ENCODE results near the gene DPP4.

DPP4 gene

DNA sequence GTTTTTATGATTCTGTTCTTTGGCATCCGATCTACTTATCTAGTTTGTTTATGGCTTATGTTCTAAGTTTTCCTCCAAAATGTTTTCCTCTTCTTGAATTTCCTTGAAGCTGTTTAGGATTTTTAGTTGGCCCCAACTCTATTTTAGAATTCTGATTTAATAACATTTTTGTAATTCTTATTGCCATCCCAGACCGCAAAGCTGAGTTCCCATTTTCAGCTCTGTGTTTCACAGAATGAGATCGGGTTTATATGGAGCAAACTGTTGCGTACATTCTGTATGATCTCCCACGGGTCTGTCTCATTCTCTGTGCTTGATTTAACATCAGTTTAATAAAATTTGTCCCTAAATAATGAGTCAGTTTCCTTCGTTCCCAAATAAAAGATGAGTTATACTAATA is 59.3 kb downstream of the DPP4 start:
- no peak for DNase-seq

DNA sequence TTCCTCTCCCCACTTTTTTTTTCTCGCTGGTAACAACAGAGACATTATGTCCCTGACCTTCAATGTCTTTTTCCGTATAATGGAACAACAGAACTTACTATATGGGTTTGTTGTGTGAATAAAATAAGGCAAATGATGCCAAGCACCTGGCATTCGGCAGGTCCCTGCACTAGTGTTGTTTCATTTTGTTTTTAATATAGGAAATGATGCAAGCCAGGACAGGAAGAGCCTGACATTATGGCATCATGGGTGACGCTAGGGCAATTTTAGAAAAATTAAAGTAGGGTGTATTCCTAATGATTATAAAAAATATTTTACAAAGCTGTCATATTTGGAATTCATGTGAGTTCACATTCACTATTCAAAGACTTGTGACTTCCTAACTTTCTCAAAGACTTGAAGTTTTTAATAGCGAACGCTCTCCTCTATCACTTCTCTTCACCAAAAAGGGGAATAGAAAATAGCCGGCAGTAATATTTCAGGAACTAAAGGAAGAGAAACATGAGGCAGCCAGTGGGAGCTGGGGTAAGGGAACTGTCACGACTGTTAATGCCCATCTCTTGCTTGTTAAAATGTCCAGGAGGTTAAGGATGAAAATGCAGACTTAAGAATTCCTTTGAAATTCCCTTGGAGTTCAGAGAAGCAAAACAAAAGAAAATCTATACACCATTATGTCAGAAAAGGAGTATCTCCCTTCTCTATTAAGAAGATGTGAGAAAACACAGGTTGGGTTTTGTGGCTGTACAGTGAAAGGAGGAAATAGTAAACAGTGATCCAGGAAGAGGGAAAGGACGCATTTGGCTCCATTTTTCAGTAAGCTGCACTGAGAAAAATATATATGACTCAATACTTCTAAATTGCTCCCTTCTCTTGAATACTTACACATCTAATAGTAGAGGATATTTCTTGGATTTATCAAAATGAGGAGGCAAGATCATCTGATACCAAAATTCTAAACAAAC is 60.2 kb downstream of the DPP4 start:
- DNase-seq: peak; percentile 42

DNA sequence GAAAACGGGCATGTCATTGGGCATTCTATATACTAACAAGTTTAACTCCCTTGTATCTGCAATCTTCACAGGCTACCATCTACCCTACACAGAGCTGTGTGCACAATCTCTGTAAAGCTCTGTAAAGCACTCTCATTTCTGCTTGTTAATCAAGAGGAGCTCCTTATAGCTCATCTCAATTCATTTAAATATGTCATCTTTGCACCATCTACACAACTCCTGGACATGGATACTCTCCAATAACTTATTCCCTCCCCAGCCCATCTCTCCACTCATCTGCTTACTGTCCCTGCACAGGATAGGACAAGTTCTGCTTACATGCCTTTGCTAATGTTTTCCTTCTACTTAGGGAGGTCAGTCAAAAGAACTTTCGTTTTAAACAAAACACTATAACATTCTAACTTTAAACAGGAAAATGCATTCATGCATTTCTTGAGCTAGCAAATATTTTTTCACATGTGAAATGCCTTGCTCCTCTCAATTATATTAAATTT is 61.4 kb downstream of the DPP4 start:
- no peak for DNase-seq

DNA sequence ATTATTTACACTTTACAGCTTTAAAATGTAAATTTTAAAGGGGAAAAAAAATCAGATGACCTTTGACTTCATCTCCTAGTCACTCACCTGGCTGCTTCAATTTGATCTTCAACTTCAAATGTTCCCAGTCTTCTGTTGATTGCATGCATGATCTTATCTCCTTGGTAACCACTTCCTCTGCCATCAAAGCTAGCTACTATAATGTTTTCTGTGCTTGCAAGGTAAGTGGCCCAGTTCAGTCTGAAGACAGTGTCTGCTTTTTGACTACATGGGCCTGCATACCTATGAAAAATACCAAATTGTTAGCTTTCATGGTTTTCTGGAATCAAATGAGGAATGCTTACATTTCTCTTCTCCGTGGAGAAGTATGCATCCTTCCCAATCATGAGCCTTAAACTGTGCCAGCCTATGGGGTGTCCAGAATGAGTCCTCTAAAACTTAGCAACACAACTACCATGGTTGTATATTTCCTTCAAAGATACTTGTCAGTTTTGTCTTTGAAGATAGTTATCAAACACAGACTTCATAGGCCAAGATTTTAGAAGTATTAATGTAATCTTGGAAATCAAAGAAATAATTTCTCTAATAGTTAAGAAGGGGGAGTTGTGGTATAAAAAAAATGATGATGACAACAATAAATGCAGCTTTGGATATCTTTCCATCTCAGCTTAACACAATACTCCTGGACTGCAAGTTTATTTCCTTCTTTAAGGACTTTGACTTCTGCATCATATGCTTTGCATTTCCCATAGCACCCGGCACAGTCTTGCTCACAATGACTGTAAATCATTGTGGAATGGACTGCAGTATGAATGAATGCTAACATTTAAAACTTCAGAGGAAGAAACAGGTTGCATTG is 62.1 kb downstream of the DPP4 start:
- DNase-seq: peak; percentile 85

GRCh38 chr2:162009543-162009942 is 64.5 kb downstream of the DPP4 start:
- DNase-seq: no peak

DNA sequence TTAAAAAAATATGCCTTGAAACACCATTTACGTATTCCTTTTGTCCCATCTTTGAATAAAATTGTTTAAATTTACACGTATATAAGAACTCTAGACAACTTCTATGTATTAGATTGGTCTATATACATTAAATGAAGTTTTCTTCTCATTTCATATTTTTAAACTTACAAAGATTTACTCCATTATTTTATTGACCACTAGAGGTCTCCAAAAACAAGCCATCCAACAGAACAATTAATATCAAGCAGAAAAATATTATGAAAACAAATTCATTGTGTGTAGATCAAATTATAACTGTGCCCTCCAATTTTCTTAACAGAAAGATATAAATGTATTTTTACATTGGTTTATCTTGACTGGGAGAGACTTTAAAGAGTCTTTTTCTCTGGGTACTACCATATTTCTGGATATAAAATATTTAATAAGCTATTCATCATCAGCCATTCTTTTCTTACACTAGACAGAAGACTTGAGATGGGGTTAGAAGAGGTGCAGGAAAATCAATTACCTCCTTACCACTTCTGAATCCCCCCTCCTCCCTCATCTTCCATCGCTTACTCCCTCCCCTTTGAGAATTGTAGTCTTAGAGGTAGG is 66.5 kb downstream of the DPP4 start:
- peak; percentile 50 for DNase-seq

GRCh38 chr2:162006337-162006736 is 67.7 kb downstream of the DPP4 start:
- no peak for DNase-seq

DNA sequence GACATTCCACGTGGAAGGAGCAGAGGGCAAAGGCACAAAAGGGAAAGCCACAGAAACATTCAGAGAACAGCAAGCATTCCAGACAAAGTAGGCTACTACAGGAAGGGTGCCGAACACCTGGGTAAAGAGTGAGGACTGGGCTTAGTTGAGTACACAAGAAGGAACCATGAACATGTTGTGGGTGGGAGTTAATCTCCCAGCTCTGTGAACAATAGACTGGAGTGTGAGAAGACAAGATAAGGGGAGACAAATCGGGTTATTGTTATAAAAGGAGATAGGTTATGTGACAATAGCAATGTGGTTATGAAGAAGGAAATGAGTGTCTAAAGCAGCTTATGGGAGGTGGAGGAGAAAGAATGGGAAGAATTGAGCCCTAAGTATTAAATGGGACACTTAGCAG is 70.0 kb downstream of the DPP4 start:
- DNase-seq: no peak

GRCh38 chr2:162002623-162003235 is 71.3 kb downstream of the DPP4 start:
- no peak for DNase-seq

GRCh38 chr2:162000431-162000830 is 73.6 kb downstream of the DPP4 start:
- no peak for DNase-seq

DNA sequence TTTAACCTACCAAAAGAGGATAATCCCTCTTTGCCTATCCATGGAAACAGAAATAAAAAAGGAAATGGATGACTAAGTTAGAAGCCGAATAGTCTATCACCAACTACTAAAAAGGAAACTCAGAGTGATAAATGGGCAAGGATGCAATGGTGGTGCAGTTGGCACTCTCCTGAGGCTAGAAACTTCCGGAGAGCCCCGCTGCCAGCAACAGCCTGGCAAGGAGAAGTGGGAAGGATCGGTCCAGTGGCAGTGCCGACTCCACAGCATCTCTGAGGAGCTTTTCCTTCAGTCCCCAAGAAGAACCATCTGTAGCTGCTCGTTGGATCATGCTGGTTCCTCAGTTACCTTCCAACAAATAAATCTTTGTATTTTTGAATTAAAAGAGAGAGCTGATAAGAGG is 74.7 kb downstream of the DPP4 start:
- DNase-seq: no peak

GRCh38 chr2:161998857-161999256 is 75.2 kb downstream of the DPP4 start:
- no peak for DNase-seq

DNA sequence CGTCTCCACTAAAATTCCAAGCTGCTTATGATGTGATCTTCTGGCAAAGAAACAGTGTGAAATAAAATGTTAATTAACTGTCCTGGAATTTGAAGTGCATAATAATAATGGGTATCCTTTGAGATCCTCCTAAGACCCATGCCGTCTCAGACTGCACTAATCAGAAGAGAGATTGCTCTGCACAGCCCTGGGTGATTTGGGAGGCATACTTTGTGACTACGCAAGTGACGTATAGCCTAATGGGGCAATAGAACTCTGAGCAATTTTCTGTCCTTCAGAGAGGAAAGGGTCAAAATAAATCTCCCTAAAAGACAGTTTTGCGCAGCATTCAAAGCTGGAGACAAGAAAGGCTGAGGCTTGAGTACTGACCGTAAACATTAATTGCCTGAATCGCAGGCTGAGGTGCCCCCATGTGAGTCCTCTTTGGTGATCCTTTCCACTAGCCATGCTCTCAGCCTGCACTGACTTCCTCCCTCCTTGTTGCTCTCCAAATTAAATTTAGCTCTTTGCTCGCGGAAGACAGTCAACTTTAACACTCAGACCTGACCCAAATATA is 76.0 kb downstream of the DPP4 start:
- DNase-seq: no peak

DNA sequence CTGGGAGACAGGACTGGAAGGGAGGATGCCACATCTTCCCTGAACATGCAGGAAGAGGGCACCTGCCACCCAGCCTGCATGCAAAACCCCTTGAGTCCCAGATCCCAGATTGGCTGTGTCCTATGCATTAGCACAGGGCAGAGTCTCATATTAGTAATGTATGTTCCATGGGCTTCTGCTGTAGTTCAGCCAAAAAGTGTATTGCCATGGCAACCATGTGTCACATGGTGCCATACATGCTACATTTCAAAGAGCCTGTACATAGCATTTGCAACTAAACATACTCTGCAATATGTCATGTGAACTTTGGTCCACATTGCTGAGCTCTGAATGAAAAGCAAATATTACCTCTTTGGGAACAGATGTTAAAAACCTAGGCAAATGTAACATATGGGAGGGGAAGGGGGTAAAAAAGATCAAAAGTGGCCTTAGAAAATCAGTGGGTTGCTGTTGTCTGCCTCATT is 78.4 kb downstream of the DPP4 start:
- DNase-seq: peak; percentile 36

DNA sequence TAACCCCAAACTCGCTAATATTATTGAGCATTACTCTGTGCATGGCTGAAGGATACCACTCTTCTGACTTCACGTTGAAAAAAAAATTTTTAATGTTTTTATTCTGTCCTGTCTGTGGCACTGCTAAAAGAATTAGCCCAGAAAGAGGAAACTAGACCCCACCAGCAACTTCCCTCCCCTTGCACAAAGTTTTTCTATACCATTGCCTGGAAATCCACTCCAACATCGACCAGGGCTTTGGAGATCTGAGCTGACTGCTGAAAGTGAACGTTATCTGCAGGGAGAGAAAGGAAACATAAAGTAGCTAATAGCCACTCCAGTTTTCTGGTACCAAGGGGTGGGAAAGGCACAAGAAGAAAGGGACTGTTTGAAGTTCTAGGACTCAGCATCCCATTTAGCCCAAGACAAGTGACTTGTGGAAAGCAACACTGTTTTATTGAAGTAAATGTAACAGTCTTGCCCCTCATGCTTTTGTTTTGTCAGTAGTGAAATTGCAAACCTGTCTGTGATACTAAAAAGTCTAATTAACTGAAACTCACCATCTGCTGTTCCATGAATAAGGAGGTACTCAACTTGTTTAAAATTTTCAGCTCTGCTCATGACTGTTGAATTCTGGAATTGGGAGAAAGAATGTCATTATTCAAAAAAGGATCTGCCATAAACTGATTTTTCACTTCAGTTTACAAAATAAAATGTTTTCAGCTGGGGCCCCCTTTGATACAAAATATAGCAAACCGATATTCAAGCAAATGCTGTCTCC is 79.1 kb downstream of the DPP4 start:
- no peak for DNase-seq

DNA sequence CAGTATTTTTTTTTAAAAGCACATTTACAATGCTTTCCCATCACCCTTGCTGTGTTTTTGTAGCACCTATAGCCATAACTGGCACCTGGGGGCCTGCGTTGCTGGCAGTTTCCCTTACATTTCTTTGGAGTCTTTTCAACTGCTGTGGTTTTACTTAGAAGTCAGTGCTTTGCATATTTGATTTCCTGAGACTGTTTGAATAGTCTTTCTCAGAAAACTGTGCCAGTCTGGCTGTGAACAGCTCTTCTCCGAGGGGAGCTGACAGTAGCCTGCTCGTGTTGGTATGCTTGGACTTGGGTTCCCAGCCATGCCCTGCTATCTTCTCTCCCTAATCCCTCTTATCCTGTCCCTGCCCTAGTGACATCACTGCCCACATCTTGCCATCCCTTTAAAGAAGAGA is 81.5 kb downstream of the DPP4 start:
- DNase-seq: peak; percentile 73

DNA sequence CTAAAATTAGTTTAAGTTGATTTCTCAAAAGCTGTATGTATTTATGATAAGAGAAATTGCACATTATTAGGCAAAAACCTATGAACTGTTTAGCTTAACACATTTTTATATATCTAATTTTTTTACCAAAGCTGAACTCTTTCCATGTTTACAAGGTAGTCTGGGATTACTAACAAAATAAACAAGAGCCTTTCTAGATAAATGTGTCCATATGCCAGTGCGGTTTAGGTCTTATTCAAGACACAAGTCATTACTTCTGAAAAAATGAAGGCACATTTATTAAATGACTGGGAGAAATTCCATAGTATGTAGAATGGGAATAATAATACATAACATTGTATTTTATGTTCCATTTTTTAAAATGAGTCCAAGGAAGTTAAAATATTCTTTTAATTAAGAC is 82.0 kb downstream of the DPP4 start:
- DNase-seq: no peak

DNA sequence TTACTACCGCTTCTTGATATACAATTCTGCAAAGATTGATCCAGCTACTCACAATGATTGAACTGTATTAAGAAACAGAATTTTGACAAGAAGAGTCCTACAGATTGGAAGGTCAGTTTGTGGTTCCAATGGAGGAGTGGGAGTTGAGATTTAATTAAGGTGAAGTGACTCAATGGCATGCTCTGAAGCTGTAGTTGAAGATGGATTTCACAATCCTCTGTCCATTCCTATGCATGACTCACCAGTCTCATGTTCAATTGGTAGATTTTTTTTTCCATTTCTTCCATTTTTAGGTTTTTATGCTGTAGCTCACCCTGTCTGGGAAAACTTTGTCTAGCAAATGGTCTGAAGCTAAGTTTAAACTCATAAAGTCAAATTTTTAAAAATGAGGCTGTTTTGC is 83.3 kb downstream of the DPP4 start:
- no peak for DNase-seq

DNA sequence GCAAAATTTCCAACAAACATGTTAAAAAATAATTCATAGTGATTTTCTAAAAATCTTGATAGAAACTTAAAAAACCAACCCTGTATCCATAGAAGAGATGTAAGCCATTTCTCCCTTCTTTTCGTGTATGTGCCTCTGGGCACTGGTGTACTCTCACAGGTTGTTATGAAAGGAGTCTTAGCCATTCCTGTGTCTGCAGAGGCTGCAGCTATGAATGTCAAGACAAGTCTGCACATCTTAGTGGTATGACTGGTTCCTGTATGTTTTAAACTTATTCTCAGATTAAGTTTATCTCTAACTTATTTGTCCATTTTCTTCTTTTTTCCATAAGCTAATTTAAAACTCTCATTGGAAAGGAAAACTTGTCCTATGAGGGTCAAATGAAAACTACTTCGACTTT is 84.0 kb downstream of the DPP4 start:
- no peak for DNase-seq

GRCh38 chr2:161988589-161988988 is 85.4 kb downstream of the DPP4 start:
- DNase-seq: no peak

GRCh38 chr2:161987311-161987710 is 86.7 kb downstream of the DPP4 start:
- no peak for DNase-seq

DNA sequence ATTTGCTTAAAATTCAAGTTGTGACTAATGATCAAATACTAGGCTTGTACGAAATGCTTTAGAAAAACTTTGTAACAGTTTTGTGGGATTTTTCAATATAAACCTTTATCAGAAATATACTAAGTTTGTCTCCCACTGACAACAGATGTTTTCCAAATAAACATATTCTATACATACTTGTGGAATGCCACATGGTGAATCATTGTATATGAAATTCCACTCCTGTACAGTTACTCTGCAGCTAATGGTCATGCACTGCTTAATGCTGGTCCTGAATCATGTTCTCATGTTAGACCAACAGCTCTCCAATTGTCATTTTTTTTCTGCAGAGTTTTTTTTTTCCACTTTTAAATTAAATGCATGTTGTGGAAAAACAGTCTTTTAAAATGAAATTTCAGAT is 90.1 kb downstream of the DPP4 start:
- DNase-seq: no peak
